ENCODE data around the gene OPA3.

DNA sequence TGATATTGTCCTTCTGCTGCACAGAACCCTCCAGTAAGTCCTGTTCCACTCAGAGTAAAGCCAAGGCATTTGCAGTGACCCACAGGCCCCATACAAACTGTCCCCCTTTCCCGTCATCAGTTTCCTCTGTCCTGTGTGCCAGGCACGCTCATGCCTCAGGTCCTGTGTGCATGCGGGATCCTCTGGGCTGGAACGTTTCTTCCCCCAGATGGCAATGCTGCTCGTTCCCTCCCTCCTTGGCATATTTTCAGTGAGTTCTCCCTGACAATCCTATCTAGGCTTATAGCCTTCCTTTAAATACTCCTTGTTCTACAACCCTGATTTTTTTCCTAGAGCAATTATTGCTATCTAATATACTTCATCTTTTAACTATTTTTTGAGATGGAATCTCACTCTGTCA lies 5.7 kb downstream of the OPA3 start:
- TF ChIP-seq CTCF (IDR thresholded peaks at IDR 0.05) (no peak), POLR2A (IDR thresholded peaks at IDR 0.05) (no peak), POLR2AphosphoS5 (IDR thresholded peaks at IDR 0.05) (no peak)
